Caco-2 (cell line): ENCODE data around the gene COG7. TPM values are rescaled to one million over a fixed set of nuclear protein-coding genes. Genes with fewer than 3 reads are reported as not detected.
"Not testable (repeated sequence)": the region's sequence is repeated elsewhere in the genome, so short reads cannot be mapped to it uniquely, and the experiment has no call there.

Experiments
- BruUV-seq: library from RNA; stranded (reverse); fragments of 400-500 nt; replicated peaks from 2 replicates; lab custom pipeline; 2021; lab: Mats Ljungman, UMichigan
- CTCF ChIA-PET: fragments of 300-600 bp; sonication (Branson Sonifier 250); formaldehyde crosslinking; loops from one replicate; lab custom pipeline; 2022; ENCODE audit warnings: antibody characterized with exemption; lab: Charles Lee
- POLR2A ChIA-PET: fragments of 300-600 bp; sonication (Branson Sonifier 250); formaldehyde crosslinking; loops from one replicate; lab custom pipeline; 2022; ENCODE audit warnings: antibody characterized with exemption; lab: Charles Lee
- DNase-seq, 2 experiments: peaks; one replicate each; pipeline versions ENCODE4 v3.0.0 to v3.0.0-alpha.2; 2020 to 2022
- H3K27me3 ChIP-seq: replicated peaks from 2 replicates; pipeline ENCODE4 v1.6.0; 2011; ENCODE audit warnings: low read length; ENCODE audit not compliant: control insufficient read depth, insufficient read depth
- H3K36me3 ChIP-seq: 2 replicates; pipeline ENCODE4 v1.5.1; 2011; ENCODE audit warnings: low read length; ENCODE audit not compliant: control insufficient read depth, insufficient read depth
- H3K4me1 ChIP-seq: fragments of 250-450 bp; sonication (Bioruptor Pico); 2 replicates; pipeline ENCODE4 v1.5.1; 2020; ENCODE audit warnings: mild to moderate bottlenecking
- H3K4me3 ChIP-seq: 2 replicates; pipeline ENCODE4 v1.5.1; 2011; ENCODE audit warnings: low read depth, mild to moderate bottlenecking, control low read depth, low read length
- H3K9me3 ChIP-seq: fragments of 250-450 bp; sonication (Bioruptor Pico); 2 replicates; pipeline ENCODE4 v1.5.1; 2020; ENCODE audit warnings: mild to moderate bottlenecking, moderate library complexity
- H3K27ac Mint-ChIP-seq: one replicate; pipeline ENCODE4 v1.8.0; 2022; ENCODE audit warnings: mixed read lengths; ENCODE audit not compliant: unreplicated experiment
- H3K27me3 Mint-ChIP-seq: one replicate; pipeline ENCODE4 v1.8.0; 2022; ENCODE audit warnings: mixed read lengths; ENCODE audit not compliant: insufficient read depth, unreplicated experiment
- H3K36me3 Mint-ChIP-seq: one replicate; pipeline ENCODE4 v1.8.0; 2022; ENCODE audit warnings: mild to moderate bottlenecking, mixed read lengths; ENCODE audit not compliant: insufficient read depth, unreplicated experiment
- H3K4me1 Mint-ChIP-seq: one replicate; pipeline ENCODE4 v1.8.0; 2022; ENCODE audit warnings: low read depth, mixed read lengths; ENCODE audit not compliant: unreplicated experiment
- H3K4me3 Mint-ChIP-seq: one replicate; pipeline ENCODE4 v1.8.0; 2022; ENCODE audit warnings: mild to moderate bottlenecking, moderate library complexity, mixed read lengths; ENCODE audit not compliant: unreplicated experiment
- H3K9me3 Mint-ChIP-seq: one replicate; pipeline ENCODE4 v1.8.0; 2022; ENCODE audit warnings: mixed read lengths; ENCODE audit not compliant: unreplicated experiment
- intact Hi-C: fragments of 100-400 bp; cut with micrococcal nuclease; formaldehyde crosslinking; loops from one replicate; pipeline ENCODE4 v1.10.0; 2022; ENCODE audit not compliant: unreplicated experiment
- total RNA-seq: library from RNA; stranded (reverse); gene quantifications from 2 replicates; pipeline ENCODE4 v1.2.3, GENCODE V29; 2022
- TF ChIP-seq, protein P1 (sequence below), 2 experiments: fragments of 200-600 bp in 1 of 2; IDR thresholded peaks; 1 replicate in 1 of 2; 2 replicates in 1 of 2; pipeline versions ENCODE4 v1.5.1 to v1.8.0; 2011 to 2022; ENCODE audit warnings: antibody characterized with exemption in 1 of 2, control low read depth in 1 of 2, inconsistent platforms in 1 of 2, low read depth in 1 of 2, low read length in 1 of 2, mild to moderate bottlenecking in 1 of 2, moderate library complexity in 1 of 2; ENCODE audit not compliant: insufficient read depth in 1 of 2, severe bottlenecking in 1 of 2, unreplicated experiment in 1 of 2

Gene COG7
- total RNA-seq, 1 experiment from 2014 or later: 12.4 TPM

DNA sequence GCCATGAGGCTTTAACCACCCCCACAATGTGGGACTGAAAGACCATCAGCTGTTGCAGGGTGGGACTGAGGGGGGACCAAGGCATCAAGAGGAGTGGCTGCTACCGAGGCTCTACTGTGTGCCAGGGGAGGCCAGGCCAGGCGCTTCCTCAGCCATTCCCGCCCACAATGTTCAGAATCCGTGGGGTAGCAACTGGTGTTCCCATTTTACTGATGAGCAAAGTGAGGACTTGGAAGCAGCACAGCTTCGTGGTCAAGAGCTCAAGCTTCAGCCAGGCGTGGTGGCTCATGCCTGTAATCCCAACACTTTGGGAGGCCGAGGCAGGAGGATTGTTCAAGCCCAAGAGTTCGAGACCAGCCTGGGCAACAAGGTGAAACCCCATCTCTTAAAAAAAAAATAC lies 85.0 kb downstream of the COG7 start:
- BruUV-seq: no TSS peak
- H3K4me3 Mint-ChIP-seq: no peak overlapping the region
- H3K4me1 ChIP-seq: peaks cover 4% of the 10 kb centered on the region
- H3K27ac Mint-ChIP-seq: no peak overlapping the region
- H3K36me3 ChIP-seq: no peaks in the 10 kb centered on the region
- CTCF ChIA-PET: no interaction called here
- intact Hi-C loops: no loop called here
- POLR2A ChIA-PET: no interaction called here
- no peak for DNase-seq
- H3K27me3 Mint-ChIP-seq: peaks cover 4% of the 10 kb centered on the region
- H3K9me3 ChIP-seq: no peaks in the 10 kb centered on the region
- TF ChIP-seq, protein P1, sequence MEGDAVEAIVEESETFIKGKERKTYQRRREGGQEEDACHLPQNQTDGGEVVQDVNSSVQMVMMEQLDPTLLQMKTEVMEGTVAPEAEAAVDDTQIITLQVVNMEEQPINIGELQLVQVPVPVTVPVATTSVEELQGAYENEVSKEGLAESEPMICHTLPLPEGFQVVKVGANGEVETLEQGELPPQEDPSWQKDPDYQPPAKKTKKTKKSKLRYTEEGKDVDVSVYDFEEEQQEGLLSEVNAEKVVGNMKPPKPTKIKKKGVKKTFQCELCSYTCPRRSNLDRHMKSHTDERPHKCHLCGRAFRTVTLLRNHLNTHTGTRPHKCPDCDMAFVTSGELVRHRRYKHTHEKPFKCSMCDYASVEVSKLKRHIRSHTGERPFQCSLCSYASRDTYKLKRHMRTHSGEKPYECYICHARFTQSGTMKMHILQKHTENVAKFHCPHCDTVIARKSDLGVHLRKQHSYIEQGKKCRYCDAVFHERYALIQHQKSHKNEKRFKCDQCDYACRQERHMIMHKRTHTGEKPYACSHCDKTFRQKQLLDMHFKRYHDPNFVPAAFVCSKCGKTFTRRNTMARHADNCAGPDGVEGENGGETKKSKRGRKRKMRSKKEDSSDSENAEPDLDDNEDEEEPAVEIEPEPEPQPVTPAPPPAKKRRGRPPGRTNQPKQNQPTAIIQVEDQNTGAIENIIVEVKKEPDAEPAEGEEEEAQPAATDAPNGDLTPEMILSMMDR (IDR thresholded peaks at IDR 0.05; ENCODE audit: insufficient read depth in 1 of 2, low read depth in 1 of 2, low read length in 1 of 2, severe bottlenecking in 1 of 2, unreplicated experiment in 1 of 2): no peak
- no peaks in the 10 kb centered on the region for H3K9me3 Mint-ChIP-seq
- no peaks in the 10 kb centered on the region for H3K27me3 ChIP-seq
- H3K4me1 Mint-ChIP-seq: peaks cover 3% of the 10 kb centered on the region
- H3K36me3 Mint-ChIP-seq: peaks cover 5% of the 10 kb centered on the region
- H3K4me3 ChIP-seq: no peak overlapping the region

DNA sequence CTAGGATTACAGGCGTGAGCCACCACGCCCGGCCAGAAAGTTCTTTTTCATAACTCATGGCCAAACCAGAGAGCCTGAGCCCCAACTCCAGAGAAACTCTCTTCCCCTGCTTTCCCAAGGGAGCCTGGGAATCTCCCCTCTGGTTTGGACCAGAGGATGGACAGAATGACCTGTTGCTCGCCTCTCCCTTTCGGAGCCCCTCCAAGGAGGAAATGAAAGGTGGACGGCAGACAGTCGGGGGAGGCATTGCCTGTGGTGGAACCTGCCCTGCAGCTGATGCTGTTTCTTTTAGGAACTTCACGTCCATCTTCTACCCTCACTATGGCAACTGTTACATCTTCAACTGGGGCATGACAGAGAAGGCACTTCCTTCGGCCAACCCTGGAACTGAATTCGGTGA lies 85.4 kb downstream of the COG7 start:
- BruUV-seq: no TSS peak
- no peaks in the 10 kb centered on the region for H3K36me3 ChIP-seq
- H3K27me3 ChIP-seq: no peaks in the 10 kb centered on the region
- Mint-ChIP-seq H3K9me3 (no peaks in the 10 kb centered on the region), H3K4me1 (peaks cover 7% of the 10 kb centered on the region), H3K27ac (no peak overlapping the region), H3K36me3 (peaks cover 5% of the 10 kb centered on the region), H3K4me3 (no peak overlapping the region), H3K27me3 (peaks cover 4% of the 10 kb centered on the region)
- TF ChIP-seq, protein P1 (IDR thresholded peaks at IDR 0.05; ENCODE audit: insufficient read depth in 1 of 2, low read depth in 1 of 2, low read length in 1 of 2, severe bottlenecking in 1 of 2, unreplicated experiment in 1 of 2): no peak
- H3K4me1 ChIP-seq: peaks cover 9% of the 10 kb centered on the region
- ChIA-PET CTCF (no interaction called here), POLR2A (no interaction called here)
- H3K4me3 ChIP-seq: no peak overlapping the region
- intact Hi-C loops: no loop called here
- H3K9me3 ChIP-seq: no peaks in the 10 kb centered on the region
- DNase-seq: no peak

DNA sequence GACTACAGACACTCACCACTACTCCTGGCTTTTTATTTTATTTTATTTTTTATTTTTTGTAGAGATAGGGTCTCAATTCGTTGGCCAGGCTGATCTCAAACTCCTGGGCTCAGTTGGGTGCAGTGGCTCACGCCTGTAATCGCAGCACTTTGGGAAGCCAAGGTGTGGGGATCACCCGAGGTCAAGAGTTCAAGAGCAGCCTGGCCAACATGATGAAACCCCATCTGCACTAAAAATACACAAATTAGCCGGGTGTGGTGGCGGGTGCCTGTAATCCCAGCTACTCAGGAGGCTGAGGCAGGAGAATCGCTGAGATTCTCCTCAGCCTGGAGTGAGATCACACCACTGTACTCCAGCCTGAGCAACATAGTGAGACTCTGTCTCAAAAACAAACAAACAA lies 86.6 kb downstream of the COG7 start:
- H3K4me1 Mint-ChIP-seq, H3K9me3 ChIP-seq, CTCF ChIA-PET, H3K36me3 ChIP-seq, POLR2A ChIA-PET, DNase-seq, H3K4me3 ChIP-seq, H3K36me3 Mint-ChIP-seq, H3K9me3 Mint-ChIP-seq, intact Hi-C loops, BruUV-seq, H3K4me3 Mint-ChIP-seq, H3K27me3 ChIP-seq, H3K27me3 Mint-ChIP-seq, H3K27ac Mint-ChIP-seq: not testable (repeated sequence)
- H3K4me1 ChIP-seq: peaks cover 11% of the 10 kb centered on the region
